OCI-LY1 (cell line): ENCODE measurements around the gene SGPP2.

Experiments used
- CTCF ChIP-seq: fragments of 200-600 bp; sonication (generic), shearing (Covaris generic); IDR thresholded peaks from 2 replicates; pipeline ENCODE4 v1.5.1; 2017; ENCODE audit warnings: mild to moderate bottlenecking, antibody characterized with exemption, low read length, moderate library complexity, mixed read lengths
- EZH2 ChIP-seq: fragments of 200-600 bp; sonication (generic), shearing (Covaris generic); IDR thresholded peaks from 2 replicates; pipeline ENCODE4 v1.8.0; 2017; ENCODE audit warnings: borderline replicate concordance, mixed run types, mild to moderate bottlenecking, antibody characterized with exemption, low read length, moderate library complexity, mixed read lengths

GRCh38 chr2:222518570-222519381 lies 94.4 kb downstream of the SGPP2 start:
- TF ChIP-seq CTCF (no peak), EZH2 (no peak)
